SK-MEL-5 (cell line): ENCODE measurements around the gene PKD2L1. TPM values are rescaled to one million over a fixed set of nuclear protein-coding genes. Genes with fewer than 3 reads are reported as not detected.

Experiments
- DNase-seq: peaks from one replicate; pipeline ENCODE4 v3.0.0-alpha.2; 2016; ENCODE audit warnings: low read depth, low spot score
- in situ Hi-C: cut with HindIII; loops from 2 replicates; pipeline ENCODE4 v1.10.0; 2016; ENCODE audit warnings: low sequenced_read_pairs, high pct_unique_total_duplicates, low pct_unique_long_range_greater_than_20kb
- small RNA-seq, 2 experiments: library from RNA; depleted of rRNA; stranded (forward); fragments of <200 nt; gene quantifications; one replicate each; pipeline ENCODE3, GENCODE V24; 2014
- total RNA-seq: library from RNA; depleted of rRNA; stranded (reverse); fragments of >200 nt; shearing (Covaris generic); gene quantifications from 2 replicates; pipeline ENCODE4 v1.2.3, GENCODE V29; 2014; rRNA removed

PKD2L1 gene
- total RNA-seq, 1 experiment from 2014 or later = not detected

GRCh38 chr10:100254191-100254590 is 75.8 kb downstream of the PKD2L1 start:
- DNase-seq = no peak
- in situ Hi-C loops = no loop called here

- in situ Hi-C loops = no loop called here
These were observed 77.0 kb downstream of the PKD2L1 start for GRCh38 chr10:100253041-100253440.

GRCh38 chr10:100248820-100249219 is 81.2 kb downstream of the PKD2L1 start:
- in situ Hi-C loops = no loop called here
- DNase-seq = no peak

More at GRCh38 chr10:100253041-100253440, 77.0 kb downstream of the PKD2L1 start:
- no peak for DNase-seq

GRCh38 chr10:100245484-100246220 is 84.4 kb downstream of the PKD2L1 start:
- DNase-seq = no peak
- in situ Hi-C loops = no loop called here

- in situ Hi-C loops = no loop called here
These were observed 90.2 kb downstream of the PKD2L1 start for GRCh38 chr10:100239851-100240250.

GRCh38 chr10:100238429-100238828 is 91.6 kb downstream of the PKD2L1 start:
- in situ Hi-C loops = no loop called here
- no peak for DNase-seq

More at GRCh38 chr10:100239851-100240250, 90.2 kb downstream of the PKD2L1 start:
- no peak for DNase-seq

Small RNA genes within 50 kb of the gene (small RNA-seq; reads per million reads assigned to genes)
- gene RNU6-422P = 0 reads per million in 2 experiments

Other genes starting within 250 kb of the PKD2L1 start
- 69.4 and 74.7 TPM in 2 replicates for gene CPN1, start 248.4 kb downstream of the PKD2L1 start, total RNA-seq
- 11.3 and 14.3 TPM in 2 replicates for gene ERLIN1, start 144.2 kb downstream of the PKD2L1 start, total RNA-seq
- 26.3 and 27.3 TPM in 2 replicates for gene CHUK, start 100.6 kb downstream of the PKD2L1 start, total RNA-seq
- 33.6 and 40.8 TPM in 2 replicates for gene CWF19L1, start 62.6 kb downstream of the PKD2L1 start, total RNA-seq
- 48.6 and 55.5 TPM in 2 replicates for gene BLOC1S2, start 43.5 kb downstream of the PKD2L1 start, total RNA-seq
- gene SCD, start 17.0 kb upstream of the PKD2L1 start, total RNA-seq = 867 and 870 TPM in 2 replicates
- not detected in 2 replicates for gene WNT8B, start 132.8 kb upstream of the PKD2L1 start, total RNA-seq
- gene SEC31B, start 189.6 kb upstream of the PKD2L1 start, total RNA-seq = 0.48 and 0.66 TPM in 2 replicates
- gene NDUFB8, start 199.6 kb upstream of the PKD2L1 start, total RNA-seq = 447 and 448 TPM in 2 replicates
- gene HIF1AN, start 205.7 kb upstream of the PKD2L1 start, total RNA-seq = 3.7 and 12.8 TPM in 2 replicates